ENCODE results near the gene PRIMA1. TPM values are rescaled to one million over a fixed set of nuclear protein-coding genes. Genes with fewer than 3 reads are reported as not detected.

PRIMA1 gene
- total RNA-seq, 1 donor from 2014 or later, result 2.4 TPM

DNA sequence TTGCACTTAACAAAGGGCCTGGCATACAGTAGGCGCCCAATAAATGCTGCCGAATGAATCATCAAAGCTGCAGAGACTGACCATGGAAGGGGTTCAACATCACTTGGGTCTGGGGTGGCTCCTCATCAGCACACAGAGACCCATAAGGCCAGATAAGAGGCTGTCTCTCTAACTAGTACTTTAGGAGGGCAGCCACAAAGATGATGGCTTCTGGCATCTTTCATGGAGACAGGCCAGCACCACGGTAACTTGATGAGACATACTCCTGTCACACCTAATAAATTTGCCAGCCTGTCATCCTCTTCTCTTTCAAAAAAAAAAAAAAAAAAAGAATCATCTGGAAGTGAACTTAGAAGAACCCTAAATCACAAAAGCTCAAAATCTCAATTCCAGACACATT, 3.4 kb downstream of the PRIMA1 start:
- H3K4me3 Mint-ChIP-seq (ENCODE audit: unreplicated experiment), result no peak overlapping the region
- H3K27me3 Mint-ChIP-seq (ENCODE audit: unreplicated experiment), result peaks cover 5% of the 10 kb centered on the region
- H3K27ac Mint-ChIP-seq (ENCODE audit: unreplicated experiment), result no peak overlapping the region
- TF ChIP-seq, protein P1, sequence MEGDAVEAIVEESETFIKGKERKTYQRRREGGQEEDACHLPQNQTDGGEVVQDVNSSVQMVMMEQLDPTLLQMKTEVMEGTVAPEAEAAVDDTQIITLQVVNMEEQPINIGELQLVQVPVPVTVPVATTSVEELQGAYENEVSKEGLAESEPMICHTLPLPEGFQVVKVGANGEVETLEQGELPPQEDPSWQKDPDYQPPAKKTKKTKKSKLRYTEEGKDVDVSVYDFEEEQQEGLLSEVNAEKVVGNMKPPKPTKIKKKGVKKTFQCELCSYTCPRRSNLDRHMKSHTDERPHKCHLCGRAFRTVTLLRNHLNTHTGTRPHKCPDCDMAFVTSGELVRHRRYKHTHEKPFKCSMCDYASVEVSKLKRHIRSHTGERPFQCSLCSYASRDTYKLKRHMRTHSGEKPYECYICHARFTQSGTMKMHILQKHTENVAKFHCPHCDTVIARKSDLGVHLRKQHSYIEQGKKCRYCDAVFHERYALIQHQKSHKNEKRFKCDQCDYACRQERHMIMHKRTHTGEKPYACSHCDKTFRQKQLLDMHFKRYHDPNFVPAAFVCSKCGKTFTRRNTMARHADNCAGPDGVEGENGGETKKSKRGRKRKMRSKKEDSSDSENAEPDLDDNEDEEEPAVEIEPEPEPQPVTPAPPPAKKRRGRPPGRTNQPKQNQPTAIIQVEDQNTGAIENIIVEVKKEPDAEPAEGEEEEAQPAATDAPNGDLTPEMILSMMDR (IDR thresholded peaks at IDR 0.05; ENCODE audit: partially characterized antibody, unreplicated experiment), result no peak
- no peak for DNase-seq
- peaks cover 6% of the 10 kb centered on the region for H3K9me3 Mint-ChIP-seq (ENCODE audit: unreplicated experiment)
- peaks cover 22% of the 10 kb centered on the region for H3K4me1 Mint-ChIP-seq (ENCODE audit: low read depth, unreplicated experiment)
- H3K36me3 Mint-ChIP-seq (ENCODE audit: unreplicated experiment), result no peaks in the 10 kb centered on the region

DNA sequence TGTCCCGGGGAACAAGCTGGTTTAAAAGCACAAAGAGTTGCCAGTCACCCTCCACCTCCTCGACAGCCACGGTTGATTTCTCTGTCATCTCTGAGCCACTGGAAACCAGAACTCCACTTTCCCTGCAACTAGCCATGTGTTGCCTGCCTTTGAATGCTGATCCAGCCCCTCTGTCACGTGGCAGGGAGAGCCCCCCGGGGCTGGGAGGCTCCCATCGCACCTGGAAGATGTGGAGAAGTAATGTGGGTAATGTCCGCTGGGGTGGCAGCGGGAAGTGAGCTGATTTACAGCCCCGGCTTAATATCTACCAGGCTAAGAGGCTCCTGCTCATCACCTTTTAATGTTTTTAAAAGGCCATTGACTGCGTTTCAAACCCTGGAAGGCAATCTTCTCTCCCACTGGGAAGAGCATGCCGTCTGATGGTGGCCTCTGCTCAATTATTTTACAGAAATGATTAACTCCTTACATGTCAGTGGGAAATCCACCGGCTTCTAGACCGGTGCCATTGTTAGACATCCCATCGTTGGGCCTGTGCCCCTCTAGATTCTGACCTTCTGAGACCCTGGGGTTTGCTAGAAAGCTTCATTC, 7.4 kb downstream of the PRIMA1 start:
- Mint-ChIP-seq H3K27me3 (ENCODE audit: unreplicated experiment) (peaks cover 7% of the 10 kb centered on the region), H3K9me3 (ENCODE audit: unreplicated experiment) (peaks cover 3% of the 10 kb centered on the region), H3K4me3 (ENCODE audit: unreplicated experiment) (no peak overlapping the region), H3K4me1 (ENCODE audit: low read depth, unreplicated experiment) (peaks cover 12% of the 10 kb centered on the region), H3K27ac (ENCODE audit: unreplicated experiment) (no peak overlapping the region), H3K36me3 (ENCODE audit: unreplicated experiment) (no peaks in the 10 kb centered on the region)
- DNase-seq, result no peak
- TF ChIP-seq, protein P1 (IDR thresholded peaks at IDR 0.05; ENCODE audit: partially characterized antibody, unreplicated experiment), result no peak

DNA sequence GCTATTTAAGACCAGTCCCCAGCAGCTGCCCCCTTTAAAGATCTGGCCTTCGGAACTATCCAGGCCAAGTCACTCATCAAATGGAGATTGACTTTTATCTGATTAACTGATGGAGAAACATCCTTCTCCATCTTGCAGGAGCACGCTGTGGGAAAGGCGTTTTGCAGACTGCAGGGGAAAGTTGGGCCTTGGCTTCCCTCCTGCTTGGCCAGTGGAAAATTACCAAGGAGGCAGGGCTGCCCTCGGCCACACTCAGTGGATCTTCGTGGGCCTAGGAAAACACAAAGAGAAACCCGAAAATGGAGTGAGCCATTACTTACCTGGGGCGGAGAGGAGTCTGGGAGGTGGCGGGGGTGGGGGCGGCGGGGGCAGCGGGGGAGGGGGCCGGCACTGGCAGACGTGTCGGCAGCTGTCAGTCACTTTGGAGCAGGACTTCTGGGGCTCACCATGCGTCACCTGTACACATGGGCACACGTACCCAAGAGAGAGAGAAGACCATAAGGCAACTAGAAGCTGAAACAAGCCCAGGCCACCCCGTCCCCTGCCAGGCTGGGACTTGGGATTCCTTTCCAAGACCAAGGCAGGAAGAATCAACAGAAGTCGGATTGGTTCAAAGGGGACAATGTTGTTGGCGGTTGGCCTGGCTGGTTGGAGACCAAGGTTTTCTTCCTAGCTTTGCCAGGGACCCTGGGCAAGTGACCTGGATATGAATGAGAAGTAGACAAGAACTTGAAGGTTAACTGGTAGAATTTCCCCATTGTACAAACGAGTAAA, 9.2 kb downstream of the PRIMA1 start:
- no peak overlapping the region for H3K4me3 Mint-ChIP-seq (ENCODE audit: unreplicated experiment)
- no peak for DNase-seq
- peaks cover 1% of the 10 kb centered on the region for H3K9me3 Mint-ChIP-seq (ENCODE audit: unreplicated experiment)
- H3K27me3 Mint-ChIP-seq (ENCODE audit: unreplicated experiment), result peaks cover 4% of the 10 kb centered on the region
- H3K27ac Mint-ChIP-seq (ENCODE audit: unreplicated experiment), result no peak overlapping the region
- peaks cover 6% of the 10 kb centered on the region for H3K4me1 Mint-ChIP-seq (ENCODE audit: low read depth, unreplicated experiment)
- H3K36me3 Mint-ChIP-seq (ENCODE audit: unreplicated experiment), result no peaks in the 10 kb centered on the region
- TF ChIP-seq, protein P1 (IDR thresholded peaks at IDR 0.05; ENCODE audit: partially characterized antibody, unreplicated experiment), result no peak

DNA sequence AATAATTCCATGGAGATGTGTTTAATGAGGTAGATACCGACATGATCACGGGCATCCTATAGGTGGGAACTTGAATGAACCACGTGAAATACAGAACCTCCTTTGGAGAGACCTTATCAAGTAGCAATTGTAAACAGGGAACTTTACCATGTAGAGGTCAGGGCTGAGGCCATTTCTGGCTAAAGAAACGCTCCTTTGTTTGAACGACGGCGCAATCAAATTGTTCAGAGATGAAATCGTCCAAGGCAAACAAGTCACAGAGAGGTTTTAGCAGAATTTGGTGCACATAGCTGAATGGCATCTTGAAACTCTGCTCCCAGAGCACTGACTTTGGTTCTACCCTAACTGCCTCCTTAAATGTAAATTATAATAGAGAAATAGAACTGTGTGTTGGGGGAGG, 9.8 kb downstream of the PRIMA1 start:
- TF ChIP-seq, protein P1 (IDR thresholded peaks at IDR 0.05; ENCODE audit: partially characterized antibody, unreplicated experiment), result no peak
- H3K9me3 Mint-ChIP-seq (ENCODE audit: unreplicated experiment), result peaks cover 2% of the 10 kb centered on the region
- H3K27ac Mint-ChIP-seq (ENCODE audit: unreplicated experiment), result no peak overlapping the region
- H3K36me3 Mint-ChIP-seq (ENCODE audit: unreplicated experiment), result no peaks in the 10 kb centered on the region
- H3K4me1 Mint-ChIP-seq (ENCODE audit: low read depth, unreplicated experiment), result peaks cover 6% of the 10 kb centered on the region
- no peak overlapping the region for H3K4me3 Mint-ChIP-seq (ENCODE audit: unreplicated experiment)
- H3K27me3 Mint-ChIP-seq (ENCODE audit: unreplicated experiment), result peaks cover 4% of the 10 kb centered on the region
- no peak for DNase-seq

DNA sequence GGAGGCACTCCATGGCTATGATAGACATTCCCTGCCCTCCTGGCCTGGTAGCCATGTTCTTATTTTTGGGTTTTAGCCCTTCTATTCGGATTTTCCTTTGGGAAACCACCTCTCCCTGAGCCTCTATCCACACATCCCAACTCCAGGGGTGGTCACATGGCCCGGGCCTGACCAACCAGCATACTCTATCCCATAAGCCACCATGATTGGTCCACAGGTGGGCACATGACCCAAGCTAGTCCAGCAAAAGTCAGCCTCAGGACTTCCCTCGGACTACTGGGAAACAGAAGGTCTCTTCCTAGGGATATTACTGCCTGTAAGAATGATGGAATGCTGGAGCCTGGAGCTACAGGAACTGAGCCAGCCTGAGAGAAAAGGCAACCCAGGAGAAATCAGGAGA, 12.5 kb downstream of the PRIMA1 start:
- peaks cover 2% of the 10 kb centered on the region for H3K9me3 Mint-ChIP-seq (ENCODE audit: unreplicated experiment)
- H3K36me3 Mint-ChIP-seq (ENCODE audit: unreplicated experiment), result no peaks in the 10 kb centered on the region
- no peak overlapping the region for H3K4me3 Mint-ChIP-seq (ENCODE audit: unreplicated experiment)
- peaks cover 4% of the 10 kb centered on the region for H3K27me3 Mint-ChIP-seq (ENCODE audit: unreplicated experiment)
- peaks cover 2% of the 10 kb centered on the region for H3K4me1 Mint-ChIP-seq (ENCODE audit: low read depth, unreplicated experiment)
- TF ChIP-seq, protein P1 (IDR thresholded peaks at IDR 0.05; ENCODE audit: partially characterized antibody, unreplicated experiment), result no peak
- H3K27ac Mint-ChIP-seq (ENCODE audit: unreplicated experiment), result no peak overlapping the region
- DNase-seq, result no peak
